ENCODE results near the gene GNG13. TPM values are rescaled to one million over a fixed set of nuclear protein-coding genes. Genes with fewer than 3 reads are reported as not detected.
A peak's percentile ranks its signal among the peaks of the same experiment; 100 is the strongest.

The GNG13 gene
- total and polyA plus RNA-seq, 9 of the 15 experiments (the other 6 are each of a cell fraction or from before 2014, with no cell fraction given) = not detected

GRCh38 chr16:789191-789850 lies 11.2 kb downstream of the GNG13 start:
- H2AFZ ChIP-seq (ENCODE audit: low read depth, low read length) = peak overlapping the region; percentile 90; the same call in 1 of the 2 replicates
- peak overlapping the region; percentile 84 for H3K4me2 ChIP-seq (ENCODE audit: insufficient read depth, low read length)
- ChIA-PET CTCF (ENCODE audit: low intra/inter-chr PET ratio) (interaction anchor here (0.6 kb wide), 1 partner anchor 81 kb away, joined by 5 read pairs; no protein-coding TSS in a partner anchor), POLR2A (interaction anchor here (0.7 to 1.3 kb wide), 4 partner anchors 13 to 82 kb away, joined by 3 to 5 read pairs (median 3); no protein-coding TSS in a partner anchor)
- 47% methylated on average over 32 of the region's 33 CpGs for WGBS (ENCODE audit: insufficient coverage, low coverage, missing lambda C conversion rate)
- H3K4me1 ChIP-seq (replicated peaks in 1 of 2; ENCODE audit: control insufficient read depth in 2 of 2, insufficient read depth in 2 of 2, low read length in 2 of 2) = peaks cover 11 to 94% of the 10 kb centered on the region in 2 experiments; a peak in 4 of 5 replicates
- peaks cover 76% of the 10 kb centered on the region; the same call in 2 of the 3 replicates for H3K36me3 ChIP-seq (ENCODE audit: control insufficient read depth, insufficient read depth, low read length)
- peak overlapping the region; percentile 89 for H3K4me3 ChIP-seq
- FAIRE-seq (no peak), DNase-seq (ENCODE audit: extremely low read depth in 1 of 4, low spot score in 3 of 4) (no peak), ATAC-seq (no peak)
- in situ Hi-C loops (cut with MboI) (loop anchor here (5.0 kb wide), 2 partner anchors 47 to 77 kb away; partner anchors contain the start of gene CIAO3), intact Hi-C loops (cut with micrococcal nuclease) (no loop called here)
- peak overlapping the region; percentile 83; the same call in 2 of the 3 replicates for H3K27ac ChIP-seq (ENCODE audit: extremely low read depth, low read depth, low read length)
- H3K27me3 ChIP-seq (ENCODE audit: control insufficient read depth in 2 of 2, insufficient read depth in 2 of 2, low read length in 2 of 2) = no peaks in the 10 kb centered on the region
- peaks cover 29% of the 10 kb centered on the region for H3K79me2 ChIP-seq (ENCODE audit: control insufficient read depth, insufficient read depth, low read length)
- TF ChIP-seq ID3 (CRISPR knock-in tag; IDR thresholded peaks at IDR 0.05) (no peak), ID3 (tag; IDR thresholded peaks at IDR 0.05) (no peak), RBFOX2 (IDR thresholded peaks at IDR 0.05; ENCODE audit: low read depth, low read length) (0 out of 2 replicates have a peak, but pooled peaks have one; percentile 11)
- peak overlapping the region; percentile 81 to 98 for H3K9ac ChIP-seq (ENCODE audit: insufficient read depth in 1 of 2, low read depth in 2 of 2, low read length in 2 of 2)
- H4K20me1 ChIP-seq (replicated peaks; ENCODE audit: control insufficient read depth, insufficient read depth, low read length) = peaks cover 4% of the 10 kb centered on the region; the same call in 1 of the 2 replicates
- H3K9me3 ChIP-seq (replicated peaks; ENCODE audit: control insufficient read depth, insufficient read depth, low read depth, low read length) = no peaks in the 10 kb centered on the region
- BruUV-seq (replicated peaks) = no TSS peak
- H3K9me1 ChIP-seq (ENCODE audit: control insufficient read depth, insufficient read depth, low read length) = no peaks in the 10 kb centered on the region

Measured in K562 (cell line).